SU-DHL-6 (cell line): ENCODE results near the gene NFIB.

ENCODE experiments used
- EZH2phosphoT487 ChIP-seq: fragments of 200-600 bp; sonication (generic), shearing (Covaris generic); conservative IDR thresholded peaks from 2 replicates; pipeline ENCODE4 v1.6.1; 2018; ENCODE audit warnings: mild to moderate bottlenecking, antibody characterized with exemption, low read length, moderate library complexity, mixed read lengths
- TF ChIP-seq, protein P1 (sequence below): fragments of 200-600 bp; sonication (generic); IDR thresholded peaks from one replicate; pipeline ENCODE4 v1.5.1; 2017; ENCODE audit warnings: antibody characterized with exemption, mild to moderate bottlenecking, low read length, moderate library complexity; ENCODE audit not compliant: insufficient read depth, poor library complexity, severe bottlenecking

DNA sequence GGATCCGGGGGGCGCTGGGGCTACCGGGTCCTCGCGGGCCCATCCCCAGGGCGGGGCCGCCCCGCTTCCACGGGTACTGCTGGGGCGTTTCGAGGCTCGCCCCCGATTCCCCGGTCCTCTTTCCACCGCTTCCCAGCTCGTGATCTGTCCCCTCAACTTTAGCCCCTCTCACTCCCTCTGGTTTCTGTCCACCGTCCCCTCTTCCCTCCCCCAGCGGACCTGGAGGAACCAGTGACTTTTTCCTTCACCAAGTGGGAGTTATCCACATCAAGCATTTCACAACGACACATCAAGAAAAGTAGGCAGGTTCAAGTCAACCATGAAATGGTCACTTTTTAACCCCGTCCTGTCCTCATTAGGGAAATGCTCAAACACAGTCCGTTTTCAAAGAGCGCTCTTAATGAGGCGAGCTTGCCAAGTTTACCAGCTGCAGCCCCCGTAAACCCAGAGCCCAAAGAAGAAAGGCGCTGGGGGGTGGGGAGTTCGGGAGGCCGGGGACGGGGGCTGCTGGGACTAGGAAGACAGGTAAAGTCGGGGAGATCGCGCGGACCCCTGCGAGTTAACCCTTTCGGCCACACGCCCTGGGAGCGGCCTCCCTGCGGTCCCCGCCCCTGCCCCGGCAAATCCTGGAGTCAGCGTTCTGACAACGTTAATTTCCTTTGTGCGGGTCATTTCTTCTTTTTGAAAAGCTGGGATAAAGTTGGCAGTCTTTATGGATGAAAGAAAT is 2.1 kb upstream of the NFIB start:
- TF ChIP-seq, protein P1, sequence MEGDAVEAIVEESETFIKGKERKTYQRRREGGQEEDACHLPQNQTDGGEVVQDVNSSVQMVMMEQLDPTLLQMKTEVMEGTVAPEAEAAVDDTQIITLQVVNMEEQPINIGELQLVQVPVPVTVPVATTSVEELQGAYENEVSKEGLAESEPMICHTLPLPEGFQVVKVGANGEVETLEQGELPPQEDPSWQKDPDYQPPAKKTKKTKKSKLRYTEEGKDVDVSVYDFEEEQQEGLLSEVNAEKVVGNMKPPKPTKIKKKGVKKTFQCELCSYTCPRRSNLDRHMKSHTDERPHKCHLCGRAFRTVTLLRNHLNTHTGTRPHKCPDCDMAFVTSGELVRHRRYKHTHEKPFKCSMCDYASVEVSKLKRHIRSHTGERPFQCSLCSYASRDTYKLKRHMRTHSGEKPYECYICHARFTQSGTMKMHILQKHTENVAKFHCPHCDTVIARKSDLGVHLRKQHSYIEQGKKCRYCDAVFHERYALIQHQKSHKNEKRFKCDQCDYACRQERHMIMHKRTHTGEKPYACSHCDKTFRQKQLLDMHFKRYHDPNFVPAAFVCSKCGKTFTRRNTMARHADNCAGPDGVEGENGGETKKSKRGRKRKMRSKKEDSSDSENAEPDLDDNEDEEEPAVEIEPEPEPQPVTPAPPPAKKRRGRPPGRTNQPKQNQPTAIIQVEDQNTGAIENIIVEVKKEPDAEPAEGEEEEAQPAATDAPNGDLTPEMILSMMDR = no peak
- TF ChIP-seq EZH2phosphoT487 = no peak
